NOMO-1 treated with DMSO at 0.1 percent for 48 hours (cell line): ENCODE measurements around the gene PROK2.

Experiments
- DNase-seq: peaks from one replicate; lab custom pipeline; 2025; ENCODE audit not compliant: unreplicated experiment; lab: John Stamatoyannopoulos, UW

PROK2 gene

GRCh38 chr3:71787851-71788405, 3.0 kb upstream of the PROK2 start:
- DNase-seq, result no peak

- no peak for DNase-seq
Observed at GRCh38 chr3:71786551-71786950, 1.6 kb upstream of the PROK2 start.

- no peak for DNase-seq
Observed at GRCh38 chr3:71786217-71786549, 1.2 kb upstream of the PROK2 start.

- no peak for DNase-seq
Observed at GRCh38 chr3:71785532-71786216, 726 bp upstream of the PROK2 start.

GRCh38 chr3:71784201-71784913, 591 bp downstream of the PROK2 start:
- no peak for DNase-seq

- DNase-seq, result no peak
Observed at GRCh38 chr3:71783152-71783551, 1.8 kb downstream of the PROK2 start.

- DNase-seq, result no peak
Observed at GRCh38 chr3:71780430-71780829, 4.5 kb downstream of the PROK2 start.

- DNase-seq, result peak; percentile 93
Observed at GRCh38 chr3:71779674-71780377, 5.1 kb downstream of the PROK2 start.

- no peak for DNase-seq
Observed at GRCh38 chr3:71778353-71778752, 6.6 kb downstream of the PROK2 start.

- no peak for DNase-seq
Observed at GRCh38 chr3:71776538-71776937, 8.4 kb downstream of the PROK2 start.

GRCh38 chr3:71771884-71772283, 13.1 kb downstream of the PROK2 start:
- no peak for DNase-seq

GRCh38 chr3:71771126-71771525, 13.8 kb downstream of the PROK2 start:
- DNase-seq, result no peak

GRCh38 chr3:71763426-71763825, 21.5 kb downstream of the PROK2 start:
- peak; percentile 63 for DNase-seq

- DNase-seq, result no peak
Observed at GRCh38 chr3:71760140-71760539, 24.8 kb downstream of the PROK2 start.

GRCh38 chr3:71759401-71759800, 25.5 kb downstream of the PROK2 start:
- DNase-seq, result no peak

GRCh38 chr3:71758091-71758490, 26.9 kb downstream of the PROK2 start:
- no peak for DNase-seq

- no peak for DNase-seq
Observed at GRCh38 chr3:71754610-71755253, 30.2 kb downstream of the PROK2 start.

- DNase-seq, result no peak
Observed at GRCh38 chr3:71753701-71754609, 31.0 kb downstream of the PROK2 start, which contains the start of gene GPR27. Gene GPR27 (plus strand): TSS chr3:71753855. CDS start chr3:71754050, 195 bp downstream.

GRCh38 chr3:71752831-71753700, 31.9 kb downstream of the PROK2 start:
- no peak for DNase-seq
